PC-9 (cell line): Measurements from ENCODE around the gene HPN. TPM values are rescaled to one million over a fixed set of nuclear protein-coding genes. Genes with fewer than 3 reads are reported as not detected.
A peak's percentile ranks its signal among the peaks of the same experiment; 100 is the strongest.
"Not testable (repeated sequence)": the region's sequence is repeated elsewhere in the genome, so short reads cannot be mapped to it uniquely, and the experiment has no call there.

Source experiments
- BruUV-seq: library from RNA; stranded (reverse); fragments of 400-500 nt; replicated peaks from 2 replicates; lab custom pipeline; 2021; lab: Mats Ljungman, UMichigan
- CTCF ChIA-PET: fragments of 300-600 bp; sonication (Branson Sonifier 250); formaldehyde crosslinking; loops from one replicate; lab custom pipeline; 2022; ENCODE audit warnings: antibody characterized with exemption; lab: Charles Lee
- POLR2A ChIA-PET: fragments of 300-600 bp; sonication (Branson Sonifier 250); formaldehyde crosslinking; loops from one replicate; lab custom pipeline; 2022; ENCODE audit warnings: antibody characterized with exemption; ENCODE audit not compliant: unreplicated experiment; lab: Charles Lee
- DNase-seq, 2 experiments: peaks; one replicate each; pipeline versions ENCODE4 v3.0.0 to v3.0.0-alpha.2; 2015 to 2022; ENCODE audit warnings: mixed read lengths in 1 of 2
- H2AFZ ChIP-seq: fragments of 200-600 bp; sonication (generic); 2 replicates; pipeline ENCODE4 v1.8.1; 2017; ENCODE audit warnings: antibody characterized with exemption
- H3F3A ChIP-seq: fragments of 200-600 bp; sonication (generic); 2 replicates; pipeline ENCODE4 v1.8.1; 2017; ENCODE audit warnings: antibody characterized with exemption, mild to moderate bottlenecking, low read depth; ENCODE audit not compliant: insufficient read depth
- H3K27ac ChIP-seq: fragments of 200-600 bp; sonication (generic); 2 replicates; pipeline ENCODE4 v1.6.1; 2016; ENCODE audit warnings: mixed run types
- H3K27me3 ChIP-seq: fragments of 200-600 bp; sonication (generic); 2 replicates; pipeline ENCODE4 v1.6.1; 2016; ENCODE audit warnings: low read depth, mixed run types; ENCODE audit not compliant: insufficient read depth
- H3K36me3 ChIP-seq: fragments of 200-600 bp; sonication (generic); 2 replicates; pipeline ENCODE4 v1.6.1; 2016; ENCODE audit warnings: low read depth, mixed run types
- H3K4me1 ChIP-seq: fragments of 200-600 bp; sonication (generic); replicated peaks from 2 replicates; pipeline ENCODE4 v1.6.1; 2016; ENCODE audit warnings: mixed run types; ENCODE audit not compliant: insufficient read depth
- H3K4me2 ChIP-seq: fragments of 200-600 bp; sonication (generic); 2 replicates; pipeline ENCODE4 v1.6.1; 2017; ENCODE audit warnings: mixed run types
- H3K4me3 ChIP-seq: fragments of 200-600 bp; sonication (generic); 2 replicates; pipeline ENCODE4 v1.6.1; 2016; ENCODE audit warnings: mixed run types
- H3K79me2 ChIP-seq: fragments of 200-600 bp; sonication (generic); 2 replicates; pipeline ENCODE4 v1.6.1; 2017; ENCODE audit warnings: low read depth, mixed run types
- H3K9me2 ChIP-seq: fragments of 200-600 bp; sonication (generic); 2 replicates; pipeline ENCODE4 v1.8.1; 2017; ENCODE audit warnings: mild to moderate bottlenecking; ENCODE audit not compliant: insufficient read depth
- H3K9me3 ChIP-seq: fragments of 200-600 bp; sonication (generic); 2 replicates; pipeline ENCODE4 v1.8.1; 2016; ENCODE audit warnings: low read depth; ENCODE audit not compliant: insufficient read depth
- H4K20me1 ChIP-seq: fragments of 200-600 bp; sonication (generic); 2 replicates; pipeline ENCODE4 v1.8.1; 2017; ENCODE audit not compliant: insufficient read depth
- EZH2 ChIP-seq: fragments of 200-600 bp; sonication (generic); IDR thresholded peaks from 2 replicates; pipeline ENCODE4 v1.8.0; 2017; ENCODE audit warnings: antibody characterized with exemption, low read depth
- intact Hi-C: fragments of 100-400 bp; cut with micrococcal nuclease; formaldehyde crosslinking; loops from one replicate; pipeline ENCODE4 v1.10.0; 2022; ENCODE audit not compliant: unreplicated experiment
- total RNA-seq: library from RNA; stranded (reverse); gene quantifications from 2 replicates; pipeline ENCODE4 v1.2.3, GENCODE V29; 2021
- TF ChIP-seq, protein P1 (sequence below): fragments of 200-600 bp; sonication (generic); conservative IDR thresholded peaks from 2 replicates; pipeline ENCODE4 v1.6.1; 2017; ENCODE audit warnings: mixed run types, antibody characterized with exemption, mild to moderate bottlenecking, moderate library complexity

HPN gene
- total RNA-seq, 1 experiment from 2014 or later: 12.3 TPM

DNA sequence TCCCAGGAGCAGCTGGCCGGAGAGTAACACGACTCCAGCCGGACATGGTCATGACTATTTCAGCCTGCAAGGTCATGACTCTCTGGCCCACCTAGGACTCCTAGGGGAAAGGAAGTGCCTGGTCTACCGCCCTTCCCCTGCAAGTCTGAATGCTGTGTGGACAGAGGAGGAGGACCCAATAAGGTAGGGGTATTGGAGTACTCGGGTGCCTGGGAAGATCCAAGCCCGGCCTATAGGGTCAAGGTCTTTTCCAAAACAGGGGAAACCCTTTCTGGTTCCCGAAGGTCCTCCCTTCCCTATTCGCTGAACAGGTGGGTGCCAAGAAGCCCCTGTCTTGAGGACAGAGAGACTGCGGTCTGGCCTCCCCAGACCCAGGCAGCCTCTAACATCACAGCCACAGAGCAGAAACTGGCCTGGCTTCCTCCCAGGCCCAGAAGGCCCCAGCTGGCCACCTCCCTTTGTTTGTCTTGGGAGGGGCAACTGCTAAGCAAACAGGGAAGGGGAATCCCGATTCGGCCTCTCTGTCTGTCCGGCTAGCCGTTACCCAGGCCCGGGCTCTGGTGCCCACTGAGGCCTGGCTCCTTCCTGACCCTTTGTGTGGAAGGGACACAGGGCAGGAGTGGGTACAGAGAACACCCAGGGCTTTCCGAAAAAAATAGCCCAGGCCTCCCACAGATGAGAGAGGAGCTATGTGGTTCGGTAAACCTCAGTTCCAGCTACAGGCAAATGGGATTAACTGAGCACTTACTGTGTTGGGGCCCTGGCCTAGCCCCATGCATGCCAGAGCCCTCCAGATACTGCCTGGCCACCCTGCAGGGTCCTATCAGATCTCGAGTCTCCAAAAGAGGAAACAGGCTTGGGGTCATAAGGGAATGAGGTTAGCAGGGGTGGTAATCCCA lies 46.6 kb upstream of the HPN start:
- Histone ChIP-seq H2AFZ (no peak overlapping the region), H3K36me3 (no peaks in the 10 kb centered on the region), H3K4me2 (peak overlapping the region; percentile 57), H4K20me1 (no peaks in the 10 kb centered on the region), H3K27ac (no peak overlapping the region), H3K9me2 (no peaks in the 10 kb centered on the region), H3K79me2 (no peaks in the 10 kb centered on the region), H3K4me1 (peaks cover 20% of the 10 kb centered on the region), H3K4me3 (no peak overlapping the region), H3K27me3 (0 out of 2 replicates have a peak, but pooled peaks cover 4% of the 10 kb centered on the region), H3K9me3 (no peaks in the 10 kb centered on the region), H3F3A (peaks cover 5% of the 10 kb centered on the region; the same call in 1 of the 2 replicates)
- peak; percentile 54 to 60 for DNase-seq
- BruUV-seq: no TSS peak
- ChIA-PET POLR2A (no interaction called here), CTCF (interaction anchor here (0.6 to 0.7 kb wide), 2 partner anchors 19 to 123 kb away, joined by 4 to 7 read pairs; no protein-coding TSS in a partner anchor)
- no peak for TF ChIP-seq EZH2
- TF ChIP-seq, protein P1, sequence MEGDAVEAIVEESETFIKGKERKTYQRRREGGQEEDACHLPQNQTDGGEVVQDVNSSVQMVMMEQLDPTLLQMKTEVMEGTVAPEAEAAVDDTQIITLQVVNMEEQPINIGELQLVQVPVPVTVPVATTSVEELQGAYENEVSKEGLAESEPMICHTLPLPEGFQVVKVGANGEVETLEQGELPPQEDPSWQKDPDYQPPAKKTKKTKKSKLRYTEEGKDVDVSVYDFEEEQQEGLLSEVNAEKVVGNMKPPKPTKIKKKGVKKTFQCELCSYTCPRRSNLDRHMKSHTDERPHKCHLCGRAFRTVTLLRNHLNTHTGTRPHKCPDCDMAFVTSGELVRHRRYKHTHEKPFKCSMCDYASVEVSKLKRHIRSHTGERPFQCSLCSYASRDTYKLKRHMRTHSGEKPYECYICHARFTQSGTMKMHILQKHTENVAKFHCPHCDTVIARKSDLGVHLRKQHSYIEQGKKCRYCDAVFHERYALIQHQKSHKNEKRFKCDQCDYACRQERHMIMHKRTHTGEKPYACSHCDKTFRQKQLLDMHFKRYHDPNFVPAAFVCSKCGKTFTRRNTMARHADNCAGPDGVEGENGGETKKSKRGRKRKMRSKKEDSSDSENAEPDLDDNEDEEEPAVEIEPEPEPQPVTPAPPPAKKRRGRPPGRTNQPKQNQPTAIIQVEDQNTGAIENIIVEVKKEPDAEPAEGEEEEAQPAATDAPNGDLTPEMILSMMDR: no peak
- intact Hi-C loops: no loop called here

DNA sequence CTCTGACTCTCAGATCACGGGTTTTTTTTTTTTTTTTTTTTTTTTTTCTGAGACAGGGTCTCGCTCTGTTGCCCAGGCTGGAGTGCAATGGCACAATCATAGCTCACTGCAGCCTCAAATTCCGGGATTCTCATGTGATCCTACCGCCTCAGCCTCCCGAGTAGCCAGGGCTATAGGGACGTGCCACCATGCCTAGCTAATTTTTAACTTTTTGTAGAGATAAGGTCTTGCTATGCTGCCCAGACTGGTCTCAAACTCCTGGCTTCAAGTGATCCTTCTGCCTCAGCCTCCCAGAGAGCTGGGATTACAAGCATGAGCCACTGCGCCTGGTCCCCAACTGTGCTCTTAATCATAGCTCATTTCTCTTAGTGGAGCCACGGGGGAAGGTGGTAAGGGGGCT lies 46.0 kb upstream of the HPN start:
- Histone ChIP-seq H3K9me3 (no peaks in the 10 kb centered on the region), H3K79me2 (no peaks in the 10 kb centered on the region), H4K20me1 (no peaks in the 10 kb centered on the region), H2AFZ (no peak overlapping the region), H3K4me3 (no peak overlapping the region), H3F3A (peaks cover 5% of the 10 kb centered on the region; the same call in 1 of the 2 replicates), H3K9me2 (no peaks in the 10 kb centered on the region), H3K4me2 (no peak overlapping the region; the same call in 1 of the 2 replicates), H3K36me3 (no peaks in the 10 kb centered on the region), H3K27me3 (0 out of 2 replicates have a peak, but pooled peaks cover 4% of the 10 kb centered on the region), H3K4me1 (peaks cover 20% of the 10 kb centered on the region), H3K27ac (no peak overlapping the region)
- TF ChIP-seq, protein P1: no peak
- no peak for TF ChIP-seq EZH2
- ChIA-PET CTCF (interaction anchor here (0.6 to 0.7 kb wide), 2 partner anchors 19 to 122 kb away, joined by 4 to 7 read pairs; no protein-coding TSS in a partner anchor), POLR2A (no interaction called here)
- no peak for DNase-seq
- BruUV-seq: no TSS peak
- intact Hi-C loops: no loop called here

DNA sequence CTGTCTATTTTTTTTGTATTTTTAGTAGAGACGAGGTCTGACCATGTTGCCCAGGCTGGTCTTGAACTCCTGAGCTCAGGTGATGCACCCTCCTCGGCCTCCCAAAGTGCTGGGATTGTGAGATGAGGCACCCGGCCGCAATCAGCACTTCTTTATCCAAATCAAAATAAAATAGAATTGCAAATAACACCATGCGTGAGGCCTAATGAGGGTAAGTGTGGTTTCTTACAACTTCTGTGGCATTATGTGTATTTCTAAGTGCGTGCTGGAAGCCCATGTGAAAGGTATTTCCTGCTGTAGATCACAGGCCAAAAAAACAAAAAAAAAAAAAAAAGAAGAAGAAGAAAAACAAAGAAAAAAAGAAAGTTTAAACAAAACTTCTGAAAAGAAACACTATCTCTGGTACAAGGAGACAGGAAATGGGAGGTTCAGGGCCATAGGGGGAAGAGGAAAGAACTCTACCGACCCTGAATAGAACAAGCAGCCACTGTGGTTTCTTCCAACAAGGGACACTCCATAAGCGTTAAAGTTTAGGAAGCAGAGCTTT lies 44.4 kb upstream of the HPN start:
- TF ChIP-seq, protein P1: no peak
- no peak for TF ChIP-seq EZH2
- ChIA-PET POLR2A (no interaction called here), CTCF (no interaction called here)
- peaks cover 20% of the 10 kb centered on the region for H3K4me1 ChIP-seq
- no peak overlapping the region for H3K4me3 ChIP-seq
- H2AFZ ChIP-seq: no peak overlapping the region
- intact Hi-C loops: no loop called here
- H3F3A ChIP-seq: peaks cover 19% of the 10 kb centered on the region
- no peak for DNase-seq
- no TSS peak for BruUV-seq
- H3K4me2 ChIP-seq: no peak overlapping the region
- no peaks in the 10 kb centered on the region for H3K36me3 ChIP-seq
- H3K79me2 ChIP-seq: peaks cover 9% of the 10 kb centered on the region
- H3K27me3 ChIP-seq: 0 out of 2 replicates have a peak, but pooled peaks cover under 1% of the 10 kb centered on the region
- no peak overlapping the region for H3K27ac ChIP-seq
- no peaks in the 10 kb centered on the region for H3K9me3 ChIP-seq
- no peaks in the 10 kb centered on the region for H4K20me1 ChIP-seq
- H3K9me2 ChIP-seq: no peaks in the 10 kb centered on the region

DNA sequence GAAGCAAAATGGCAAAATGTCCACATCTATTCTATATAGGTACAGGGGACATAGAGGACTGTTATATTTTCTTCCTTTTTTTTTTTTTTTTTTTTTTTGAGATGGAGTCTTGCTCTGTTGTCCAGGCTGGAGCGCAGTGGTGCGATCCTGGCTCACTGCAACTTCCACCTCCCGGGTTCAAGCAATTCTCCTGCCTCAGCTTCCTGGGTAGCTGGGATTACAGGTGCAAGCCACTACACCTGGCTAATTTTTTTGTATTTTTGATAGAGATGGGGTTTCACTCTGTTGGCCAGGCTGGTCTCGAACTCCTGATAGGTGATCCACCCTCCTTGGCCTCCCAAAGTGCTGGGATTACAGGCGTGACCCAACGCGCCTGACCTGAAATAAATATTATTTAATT lies 43.3 kb upstream of the HPN start:
- H4K20me1 ChIP-seq, CTCF ChIA-PET, H3K9me3 ChIP-seq, POLR2A ChIA-PET, H3K27me3 ChIP-seq, H3K4me2 ChIP-seq, H2AFZ ChIP-seq, H3K4me3 ChIP-seq, DNase-seq, intact Hi-C loops, BruUV-seq, H3K27ac ChIP-seq, H3K36me3 ChIP-seq, H3K9me2 ChIP-seq: not testable (repeated sequence)
- H3K79me2 ChIP-seq: peaks cover 12% of the 10 kb centered on the region
- peaks cover 20% of the 10 kb centered on the region for H3F3A ChIP-seq
- H3K4me1 ChIP-seq: peaks cover 27% of the 10 kb centered on the region
